ENCODE results near the gene SLC43A3. TPM values are rescaled to one million over a fixed set of nuclear protein-coding genes. Genes with fewer than 3 reads are reported as not detected.

SLC43A3 gene
- total RNA-seq, 2 donors from 2014 or later = 10.6 to 13.8 TPM

DNA sequence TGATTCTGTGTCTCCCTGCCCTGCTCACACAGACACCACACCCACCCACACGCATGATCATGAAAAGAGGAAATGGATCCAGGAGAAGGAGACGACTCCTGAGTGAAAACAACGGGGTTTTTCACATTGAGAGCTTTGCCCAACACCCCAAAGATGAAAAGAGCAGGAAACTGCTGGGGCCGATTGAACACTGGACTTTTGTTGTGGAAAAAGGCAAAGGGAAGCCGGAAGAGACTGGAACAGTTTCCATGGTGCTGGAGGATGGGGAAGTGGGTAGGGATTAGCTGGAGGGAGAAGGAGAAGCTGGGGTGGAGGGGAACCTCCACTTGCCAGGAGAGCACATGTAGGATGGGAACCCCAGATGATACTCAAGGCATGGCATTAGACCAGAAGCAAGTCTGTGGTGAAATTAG, 5.2 kb upstream of the SLC43A3 start:
- Mint-ChIP-seq H3K27ac (no peak overlapping the region), H3K4me3 (no peak overlapping the region), H3K4me1 (peaks cover 5% of the 10 kb centered on the region), H3K27me3 (ENCODE audit: insufficient read depth) (peaks cover 50% of the 10 kb centered on the region), H3K36me3 (ENCODE audit: low read depth) (no peaks in the 10 kb centered on the region), H3K9me3 (no peaks in the 10 kb centered on the region)
- peaks cover 37% of the 10 kb centered on the region for H3K27me3 ChIP-seq (ENCODE audit: control insufficient read depth, insufficient read depth, low read length, poor library complexity, severe bottlenecking)
- no peaks in the 10 kb centered on the region for H3K9me3 ChIP-seq (ENCODE audit: control insufficient read depth, low read length)
- no peaks in the 10 kb centered on the region for H3K36me3 ChIP-seq (ENCODE audit: control insufficient read depth, insufficient read depth, low read length)
- no peak for TF ChIP-seq CTCF (conservative IDR thresholded peaks at IDR 0.05)
- WGBS, 2 experiments (ENCODE audit: insufficient coverage in 1 of 2, insufficient read length in 1 of 2) = 84 to 94% methylated on average over 4 to 5 of the region's 5 CpGs
- DNase-seq = no peak
- H3K9ac ChIP-seq (ENCODE audit: extremely low read depth, low read length, poor library complexity, severe bottlenecking) = no peak overlapping the region
- H3K27ac ChIP-seq (ENCODE audit: low read depth, low read length) = no peak overlapping the region
- H3K4me3 ChIP-seq (ENCODE audit: low read length) = no peak overlapping the region
- H3K4me1 ChIP-seq (ENCODE audit: control insufficient read depth, insufficient read depth, low read length) = no peaks in the 10 kb centered on the region

DNA sequence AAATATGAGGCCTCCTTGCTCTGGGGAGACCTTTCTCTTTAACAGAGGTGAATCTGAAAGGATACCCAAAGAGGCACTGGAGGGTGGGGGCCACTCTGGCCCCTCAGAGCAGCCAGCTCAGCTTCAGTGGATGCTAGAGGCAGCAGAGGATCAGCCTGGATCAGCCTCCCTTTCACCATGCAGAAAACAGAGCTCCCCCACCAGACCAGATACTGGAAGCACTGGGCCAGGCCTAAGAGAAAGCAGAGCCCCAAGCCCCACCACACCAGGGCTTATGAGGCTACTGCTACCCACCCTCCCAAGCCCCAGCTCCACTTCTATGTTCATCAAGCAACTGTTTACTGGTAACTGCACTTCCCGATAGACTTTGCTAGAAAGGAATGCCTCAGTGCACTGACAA, 4.0 kb upstream of the SLC43A3 start:
- 67 to 86% methylated on average over 1 of the region's 1 CpG for WGBS, 2 experiments (ENCODE audit: insufficient coverage in 1 of 2, insufficient read length in 1 of 2)
- no peaks in the 10 kb centered on the region for H3K36me3 Mint-ChIP-seq (ENCODE audit: low read depth)
- H3K36me3 ChIP-seq (ENCODE audit: control insufficient read depth, insufficient read depth, low read length) = no peaks in the 10 kb centered on the region
- H3K27ac ChIP-seq (ENCODE audit: low read depth, low read length) = no peak overlapping the region
- no peak overlapping the region for H3K9ac ChIP-seq (ENCODE audit: extremely low read depth, low read length, poor library complexity, severe bottlenecking)
- peaks cover 54% of the 10 kb centered on the region for H3K27me3 Mint-ChIP-seq (ENCODE audit: insufficient read depth)
- peaks cover 40% of the 10 kb centered on the region for H3K27me3 ChIP-seq (ENCODE audit: control insufficient read depth, insufficient read depth, low read length, poor library complexity, severe bottlenecking)
- H3K4me3 Mint-ChIP-seq = no peak overlapping the region
- peaks cover 2% of the 10 kb centered on the region for H3K4me1 ChIP-seq (ENCODE audit: control insufficient read depth, insufficient read depth, low read length)
- TF ChIP-seq CTCF (conservative IDR thresholded peaks at IDR 0.05) = peak; percentile 37
- H3K27ac Mint-ChIP-seq = no peak overlapping the region
- no peak overlapping the region for H3K4me3 ChIP-seq (ENCODE audit: low read length)
- peaks cover 13% of the 10 kb centered on the region for H3K4me1 Mint-ChIP-seq
- peak; percentile 65 for DNase-seq
- no peaks in the 10 kb centered on the region for H3K9me3 Mint-ChIP-seq
- no peaks in the 10 kb centered on the region for H3K9me3 ChIP-seq (ENCODE audit: control insufficient read depth, low read length)

DNA sequence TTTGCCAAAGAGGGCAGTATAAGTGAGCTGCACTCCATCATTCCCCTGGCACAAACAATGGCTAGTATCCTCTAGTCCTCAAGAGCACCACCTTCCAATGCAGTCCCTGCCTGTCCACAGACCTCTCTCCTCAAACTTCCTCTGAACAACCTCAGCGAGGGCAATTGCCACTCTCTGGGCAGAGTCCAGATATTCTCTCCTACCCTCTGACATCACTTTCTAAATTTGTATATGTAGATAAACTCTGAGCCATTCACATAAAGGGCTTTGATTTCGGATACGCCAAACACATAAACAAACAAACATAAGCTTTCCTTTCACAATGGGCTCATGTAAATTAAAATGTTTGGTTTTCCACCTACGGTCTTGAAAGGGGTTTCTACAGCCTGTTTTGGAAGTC, 3.0 kb upstream of the SLC43A3 start:
- peaks cover 53% of the 10 kb centered on the region for H3K27me3 Mint-ChIP-seq (ENCODE audit: insufficient read depth)
- H3K36me3 Mint-ChIP-seq (ENCODE audit: low read depth) = no peaks in the 10 kb centered on the region
- H3K27me3 ChIP-seq (ENCODE audit: control insufficient read depth, insufficient read depth, low read length, poor library complexity, severe bottlenecking) = peaks cover 40% of the 10 kb centered on the region
- no peak for DNase-seq
- H3K36me3 ChIP-seq (ENCODE audit: control insufficient read depth, insufficient read depth, low read length) = no peaks in the 10 kb centered on the region
- TF ChIP-seq CTCF (conservative IDR thresholded peaks at IDR 0.05) = no peak
- H3K4me3 ChIP-seq (ENCODE audit: low read length) = no peak overlapping the region
- no peak overlapping the region for H3K9ac ChIP-seq (ENCODE audit: extremely low read depth, low read length, poor library complexity, severe bottlenecking)
- peaks cover 14% of the 10 kb centered on the region for H3K4me1 Mint-ChIP-seq
- no peaks in the 10 kb centered on the region for H3K9me3 Mint-ChIP-seq
- no peaks in the 10 kb centered on the region for H3K9me3 ChIP-seq (ENCODE audit: control insufficient read depth, low read length)
- no peak overlapping the region for H3K27ac Mint-ChIP-seq
- 0 to 60% methylated on average over 1 to 4 of the region's 4 CpGs for WGBS, 2 experiments (ENCODE audit: insufficient coverage in 1 of 2, insufficient read length in 1 of 2)
- H3K4me3 Mint-ChIP-seq = no peak overlapping the region
- no peak overlapping the region for H3K27ac ChIP-seq (ENCODE audit: low read depth, low read length)
- H3K4me1 ChIP-seq (ENCODE audit: control insufficient read depth, insufficient read depth, low read length) = peaks cover 4% of the 10 kb centered on the region
